NCI-H2171 (cell line): ENCODE results near the gene TOR2A.

Experiments
- DNase-seq: peaks from one replicate; lab custom pipeline; 2025; lab: John Stamatoyannopoulos, UW

The TOR2A gene

DNA sequence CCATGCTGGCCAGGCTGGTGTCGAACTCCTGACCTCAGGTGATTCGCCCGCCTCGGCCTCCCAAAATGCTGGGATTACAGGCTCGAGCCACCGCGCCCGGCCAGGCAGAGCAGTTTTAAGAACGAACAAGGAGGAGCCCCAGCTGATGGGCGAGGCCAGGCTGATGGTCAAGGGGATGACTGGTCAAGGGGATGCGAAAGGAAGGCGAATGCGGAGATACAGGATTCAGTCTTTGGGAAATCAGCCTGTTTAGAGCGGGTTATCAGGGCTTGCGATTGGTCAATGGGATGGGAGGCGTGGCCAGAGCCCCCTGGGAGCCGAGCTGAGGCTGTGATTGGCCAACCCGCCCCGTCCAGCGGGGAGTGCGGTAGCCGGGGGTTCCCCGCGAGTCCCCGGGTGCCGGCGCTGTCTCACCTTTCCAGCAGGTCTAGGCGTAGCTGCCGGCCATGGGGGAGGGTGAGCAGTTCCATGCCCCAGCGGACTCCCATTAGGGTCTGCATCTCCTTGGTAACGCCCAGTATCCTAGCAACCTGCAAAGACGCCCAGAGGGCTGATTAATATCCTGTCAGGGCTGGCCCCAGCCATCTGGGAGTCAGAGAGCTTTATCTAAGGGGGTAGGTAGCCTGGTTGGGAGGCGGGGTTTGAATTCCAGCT lies 7.5 kb upstream of the TOR2A start:
- peak; percentile 100 for DNase-seq

- DNase-seq: no peak
Observed at GRCh38 chr9:127741831-127742434, 6.8 kb upstream of the TOR2A start.

DNA sequence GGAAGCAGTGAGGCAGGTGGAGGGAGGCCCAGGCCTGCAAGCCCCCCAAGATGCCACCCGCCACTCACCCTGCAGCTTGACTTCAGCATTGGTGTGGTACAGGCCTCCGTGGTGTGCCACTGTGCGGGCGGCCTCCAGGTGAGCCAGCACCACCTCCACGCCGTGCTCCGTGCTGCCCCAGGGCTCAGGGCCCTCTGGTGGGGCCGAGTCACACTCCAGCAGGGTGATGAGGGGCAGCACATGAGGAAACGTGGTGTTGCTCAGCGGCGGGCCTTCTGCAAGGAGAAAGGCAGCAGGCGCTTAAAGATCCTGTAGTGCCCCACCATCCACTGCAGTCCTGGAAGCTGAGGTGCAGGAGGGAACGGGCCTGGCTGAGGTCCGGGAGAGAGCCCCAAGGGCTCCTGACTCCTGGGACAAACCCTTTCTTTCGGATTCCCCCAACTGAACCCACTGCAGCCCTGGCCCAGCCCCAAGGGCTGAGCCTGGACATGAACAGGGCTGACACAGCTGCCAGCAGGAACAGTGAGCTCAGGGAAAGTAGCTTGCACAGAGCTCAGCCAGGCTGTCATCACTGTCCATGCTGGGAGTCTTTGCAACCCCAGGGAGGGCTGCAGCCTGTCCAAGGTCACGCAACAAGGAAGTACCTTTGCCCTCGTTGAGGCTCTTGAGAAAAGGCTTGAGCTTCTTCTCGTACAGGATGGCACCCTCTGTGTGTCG lies 4.7 kb upstream of the TOR2A start:
- DNase-seq: no peak

DNA sequence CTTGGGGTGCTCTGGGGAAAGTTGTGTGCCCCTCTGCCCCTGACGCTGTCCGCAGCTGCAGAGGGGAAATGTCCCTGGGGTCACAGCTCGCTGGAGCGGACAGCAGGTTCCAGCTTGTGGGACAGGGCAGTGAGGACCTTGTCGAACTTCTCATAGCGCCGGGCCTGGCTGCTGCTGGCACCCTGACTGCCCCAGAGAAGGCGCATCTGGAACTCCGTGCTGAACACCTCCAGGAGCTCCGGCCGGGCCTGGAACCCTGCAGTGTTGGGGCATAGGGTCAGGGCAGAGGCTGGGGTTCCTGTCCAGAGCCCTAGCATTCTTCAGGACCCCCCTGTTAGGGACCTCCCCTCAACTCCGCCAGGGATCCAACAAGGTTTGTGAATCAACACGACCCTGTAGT lies 3.6 kb upstream of the TOR2A start:
- DNase-seq: no peak

GRCh38 chr9:127735530-127736185 lies 564 bp upstream of the TOR2A start:
- no peak for DNase-seq

DNA sequence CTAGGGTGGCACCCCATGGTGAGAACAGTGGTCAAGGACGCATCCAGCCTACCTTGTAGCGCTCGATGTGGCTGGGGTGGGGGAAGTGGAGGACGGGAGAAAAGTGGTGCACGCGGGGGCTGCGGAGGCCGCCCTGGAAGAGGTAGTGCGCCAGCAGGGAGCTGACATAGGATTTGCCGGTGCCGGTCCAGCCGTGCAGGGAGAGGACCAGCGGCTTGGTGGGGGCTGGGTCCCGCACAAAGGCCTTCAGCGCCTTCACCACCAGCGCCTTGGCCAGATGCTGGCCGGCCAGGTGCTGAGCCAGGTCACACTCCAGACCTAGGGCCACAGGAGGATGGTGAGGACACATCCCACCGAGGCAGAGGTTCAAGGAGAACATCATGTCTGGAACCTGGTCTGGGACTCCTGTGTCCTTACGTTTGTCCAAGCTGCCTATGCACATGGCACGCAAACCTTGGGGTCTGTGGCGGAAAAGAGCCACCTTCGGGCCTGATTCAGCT lies 797 bp downstream of the TOR2A start:
- DNase-seq: no peak

GRCh38 chr9:127733614-127734013 lies 1.5 kb downstream of the TOR2A start:
- no peak for DNase-seq

DNA sequence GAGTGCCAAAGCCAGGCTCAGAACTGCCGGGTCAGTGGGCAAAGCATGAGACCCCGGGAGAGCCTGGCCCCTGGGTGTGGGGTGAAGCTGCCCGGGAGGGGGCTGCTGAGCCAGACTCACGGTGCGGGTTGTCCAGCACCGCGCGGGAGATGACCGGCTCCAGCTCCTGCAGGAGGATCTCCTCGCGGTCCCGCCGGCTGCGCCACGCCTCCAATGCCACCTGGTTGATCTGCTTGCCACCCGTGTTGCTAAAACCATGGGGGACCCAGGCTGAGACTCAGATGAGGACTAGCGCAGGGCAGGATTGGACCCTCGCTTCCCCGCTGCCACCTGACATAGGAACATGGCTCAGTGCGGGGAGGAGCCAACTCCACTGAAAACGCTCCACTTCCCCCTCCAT lies 2.6 kb downstream of the TOR2A start:
- no peak for DNase-seq

DNA sequence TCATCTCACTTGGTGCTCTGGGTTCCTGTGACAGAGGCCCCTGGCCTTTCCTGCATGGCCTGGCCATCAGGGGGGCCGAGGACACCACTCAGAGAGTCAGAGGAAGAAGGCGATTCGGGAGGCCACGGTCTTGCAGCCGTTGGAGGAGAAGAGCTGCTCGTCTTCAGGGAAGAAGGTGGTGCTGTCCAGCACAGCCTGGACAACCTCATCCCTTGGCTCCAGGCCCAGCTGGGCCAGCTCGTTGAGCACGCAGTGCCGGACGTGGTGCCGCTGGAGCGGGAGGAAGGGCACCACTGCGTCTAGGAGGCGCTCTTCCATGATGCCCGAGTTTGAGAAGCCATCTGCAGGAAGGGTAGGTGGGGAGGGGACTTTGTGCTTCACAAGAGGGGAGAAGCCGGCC lies 3.2 kb downstream of the TOR2A start:
- no peak for DNase-seq

GRCh38 chr9:127730799-127731410 lies 4.2 kb downstream of the TOR2A start:
- DNase-seq: no peak

- no peak for DNase-seq
Observed at GRCh38 chr9:127730262-127730661, 4.8 kb downstream of the TOR2A start.

GRCh38 chr9:127729522-127730256 lies 5.4 kb downstream of the TOR2A start:
- no peak for DNase-seq

GRCh38 chr9:127728808-127729207 lies 6.3 kb downstream of the TOR2A start:
- DNase-seq: no peak

DNA sequence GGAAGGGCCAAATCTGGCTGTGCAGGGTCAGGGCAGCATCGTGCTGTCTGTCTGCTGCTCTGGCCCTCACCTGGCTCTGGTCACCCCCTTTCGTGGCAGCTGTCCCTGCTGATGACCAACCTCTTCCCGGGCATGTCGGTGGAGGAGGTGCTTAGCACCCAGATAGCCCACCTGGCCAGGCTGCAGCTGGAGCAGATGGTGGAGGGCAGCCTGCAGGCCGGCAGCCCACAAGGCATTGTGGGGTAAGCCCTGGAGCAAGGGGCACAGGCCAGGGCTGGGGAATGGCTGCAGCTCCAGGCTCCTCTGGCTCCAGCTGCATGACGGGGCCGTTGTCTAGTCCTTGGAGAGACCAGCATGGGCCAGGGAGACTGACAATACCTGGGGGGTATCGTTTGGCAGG lies 8.2 kb downstream of the TOR2A start:
- no peak for DNase-seq

DNA sequence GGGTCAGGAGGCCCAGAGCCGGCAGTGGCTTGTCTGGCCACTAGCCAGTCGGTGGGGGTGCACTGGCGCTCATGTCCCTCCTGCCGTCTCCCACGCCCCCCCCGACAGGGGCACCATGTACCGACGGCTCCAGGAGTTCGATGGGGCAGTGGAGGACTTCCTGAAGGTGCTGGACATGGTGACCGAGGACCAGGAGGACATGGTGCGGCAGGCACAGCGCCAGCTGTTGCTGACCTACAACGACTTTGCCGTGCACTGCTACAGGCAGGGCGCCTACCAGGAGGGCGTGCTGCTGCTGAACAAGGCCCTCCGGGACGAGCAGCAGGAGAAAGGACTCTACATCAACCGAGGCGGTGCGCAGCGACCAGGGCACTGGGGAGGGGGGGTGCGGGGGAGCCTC lies 11.1 kb downstream of the TOR2A start:
- no peak for DNase-seq

GRCh38 chr9:127723444-127723843 lies 11.7 kb downstream of the TOR2A start:
- DNase-seq: no peak

GRCh38 chr9:127723013-127723412 lies 12.1 kb downstream of the TOR2A start:
- DNase-seq: no peak

- peak; percentile 33 for DNase-seq
Observed at GRCh38 chr9:127722055-127722745, 12.9 kb downstream of the TOR2A start.

GRCh38 chr9:127721391-127721821 lies 13.7 kb downstream of the TOR2A start:
- peak; percentile 56 for DNase-seq

GRCh38 chr9:127720865-127721227 lies 14.2 kb downstream of the TOR2A start:
- no peak for DNase-seq
